ENCODE results near the gene ZNF808.
"Not testable (repeated sequence)": the region's sequence is repeated elsewhere in the genome, so short reads cannot be mapped to it uniquely, and the experiment has no call there.

The ZNF808 gene

GRCh38 chr19:52535771-52536447 is 8.4 kb downstream of the ZNF808 start:
- in situ Hi-C loops (cut with MboI; ENCODE audit: low sequenced_read_pairs): no loop called here

GRCh38 chr19:52536448-52536800 is 9.0 kb downstream of the ZNF808 start:
- in situ Hi-C loops (cut with MboI; ENCODE audit: low sequenced_read_pairs): no loop called here

- in situ Hi-C loops (cut with MboI; ENCODE audit: low sequenced_read_pairs): not testable (repeated sequence)
These were observed 11.3 kb downstream of the ZNF808 start for GRCh38 chr19:52538815-52539214.

- in situ Hi-C loops (cut with MboI; ENCODE audit: low sequenced_read_pairs): not testable (repeated sequence)
These were observed 13.7 kb downstream of the ZNF808 start for GRCh38 chr19:52541176-52541575.

- in situ Hi-C loops (cut with MboI; ENCODE audit: low sequenced_read_pairs): no loop called here
These were observed 14.1 kb downstream of the ZNF808 start for GRCh38 chr19:52541608-52542007.

GRCh38 chr19:52542541-52542940 is 15.1 kb downstream of the ZNF808 start:
- in situ Hi-C loops (cut with MboI; ENCODE audit: low sequenced_read_pairs): not testable (repeated sequence)

GRCh38 chr19:52542984-52543664 is 15.7 kb downstream of the ZNF808 start:
- in situ Hi-C loops (cut with MboI; ENCODE audit: low sequenced_read_pairs): no loop called here

- in situ Hi-C loops (cut with MboI; ENCODE audit: low sequenced_read_pairs): no loop called here
These were observed 26.9 kb downstream of the ZNF808 start for GRCh38 chr19:52554216-52554971.

- in situ Hi-C loops (cut with MboI; ENCODE audit: low sequenced_read_pairs): no loop called here
These were observed 29.9 kb downstream of the ZNF808 start for GRCh38 chr19:52557231-52557995.

GRCh38 chr19:52558732-52559445 is 31.4 kb downstream of the ZNF808 start:
- in situ Hi-C loops (cut with MboI; ENCODE audit: low sequenced_read_pairs): not testable (repeated sequence)

GRCh38 chr19:52561611-52562010 is 34.1 kb downstream of the ZNF808 start:
- in situ Hi-C loops (cut with MboI; ENCODE audit: low sequenced_read_pairs): not testable (repeated sequence)

- in situ Hi-C loops (cut with MboI; ENCODE audit: low sequenced_read_pairs): no loop called here
These were observed 38.7 kb downstream of the ZNF808 start for GRCh38 chr19:52566121-52566520.

- in situ Hi-C loops (cut with MboI; ENCODE audit: low sequenced_read_pairs): no loop called here
These were observed 39.1 kb downstream of the ZNF808 start for GRCh38 chr19:52566588-52566987.

GRCh38 chr19:52567921-52568320 is 40.5 kb downstream of the ZNF808 start:
- in situ Hi-C loops (cut with MboI; ENCODE audit: low sequenced_read_pairs): no loop called here

GRCh38 chr19:52569638-52569999 is 42.2 kb downstream of the ZNF808 start:
- in situ Hi-C loops (cut with MboI; ENCODE audit: low sequenced_read_pairs): not testable (repeated sequence)

- in situ Hi-C loops (cut with MboI; ENCODE audit: low sequenced_read_pairs): no loop called here
These were observed 42.8 kb downstream of the ZNF808 start, which contains the start of gene ZNF701 for GRCh38 chr19:52570000-52570861. Gene ZNF701 (plus strand): TSS chr19:52570287. CDS start chr19:52574148, 3,861 bp downstream.

- in situ Hi-C loops (cut with MboI; ENCODE audit: low sequenced_read_pairs): no loop called here
These were observed 57.4 kb downstream of the ZNF808 start for GRCh38 chr19:52584736-52585440.

- in situ Hi-C loops (cut with MboI; ENCODE audit: low sequenced_read_pairs): no loop called here
These were observed 58.1 kb downstream of the ZNF808 start for GRCh38 chr19:52585604-52586003.

- in situ Hi-C loops (cut with MboI; ENCODE audit: low sequenced_read_pairs): no loop called here
These were observed 63.3 kb downstream of the ZNF808 start for GRCh38 chr19:52590728-52591127.

Measured in HL-60/S4 (cell line).